GM12878 (cell line): ENCODE results near the gene RECK. TPM values are rescaled to one million over a fixed set of nuclear protein-coding genes. Genes with fewer than 3 reads are reported as not detected.

Experiments used
- BMI1 ChIP-seq: fragments of 450-650 bp; IDR thresholded peaks from 2 replicates; pipeline ENCODE4 v1.6.1; 2016; ENCODE audit warnings: mild to moderate bottlenecking, moderate library complexity, borderline replicate concordance
- CBFB ChIP-seq: IDR thresholded peaks from 2 replicates; pipeline ENCODE4 v1.6.1; 2016; ENCODE audit warnings: antibody characterized with exemption, low read depth
- CHD1 ChIP-seq: IDR thresholded peaks from 2 replicates; pipeline ENCODE4 v1.6.1; 2012; ENCODE audit warnings: low read depth, low read length, improper control_type of control experiment
- CREB1 ChIP-seq: IDR thresholded peaks from 2 replicates; pipeline ENCODE4 v1.6.1; 2012; ENCODE audit warnings: low read depth, mild to moderate bottlenecking, inconsistent platforms
- EED ChIP-seq: sonication (generic); IDR thresholded peaks from 2 replicates; pipeline ENCODE4 v1.6.1; 2016; ENCODE audit warnings: antibody characterized with exemption, low read depth
- FOXM1 ChIP-seq: IDR thresholded peaks from 2 replicates; pipeline ENCODE4 v1.6.1; 2012; ENCODE audit warnings: low read depth, mild to moderate bottlenecking, inconsistent platforms, low read length, moderate library complexity
- IRF4 ChIP-seq: IDR thresholded peaks from 2 replicates; pipeline ENCODE4 v1.6.1; 2011; ENCODE audit warnings: low read depth, low read length
- KAT2A ChIP-seq: conservative IDR thresholded peaks from 2 replicates; pipeline ENCODE4 v1.6.1; 2011; ENCODE audit warnings: low read depth, low read length; ENCODE audit not compliant: control insufficient read depth
- LARP7 ChIP-seq: fragments of 450-650 bp; IDR thresholded peaks from 2 replicates; pipeline ENCODE4 v1.6.1; 2017; ENCODE audit warnings: mild to moderate bottlenecking
- MYB ChIP-seq: fragments of 150-350 bp; IDR thresholded peaks from 2 replicates; pipeline ENCODE4 v1.6.1; 2014; ENCODE audit warnings: mild to moderate bottlenecking, low read depth, low read length, borderline replicate concordance
- NRF1 ChIP-seq: conservative IDR thresholded peaks from 2 replicates; pipeline ENCODE4 v1.6.1; 2011; ENCODE audit warnings: mild to moderate bottlenecking, low read depth, low read length, improper control_type of control experiment
- PRDM15 ChIP-seq: fragments of 450-650 bp; formaldehyde crosslinking; IDR thresholded peaks from 2 replicates; pipeline ENCODE4 v1.4.0; 2020; ENCODE audit warnings: mild to moderate bottlenecking, moderate library complexity
- RFX5 ChIP-seq: IDR thresholded peaks from 2 replicates; pipeline ENCODE4 v1.6.1; 2011; ENCODE audit warnings: low read depth, low read length, improper control_type of control experiment
- SMAD1 ChIP-seq: fragments of 450-650 bp; IDR thresholded peaks from 2 replicates; pipeline ENCODE4 v1.6.1; 2018; ENCODE audit warnings: mild to moderate bottlenecking, low read depth; ENCODE audit not compliant: partially characterized antibody
- YY1 ChIP-seq: IDR thresholded peaks from 2 replicates; pipeline ENCODE4 v1.6.1; 2011; ENCODE audit warnings: low read depth, mild to moderate bottlenecking, low read length
- ZNF622 ChIP-seq: fragments of 450-650 bp; IDR thresholded peaks from 2 replicates; pipeline ENCODE4 v1.6.1; 2017; ENCODE audit warnings: mild to moderate bottlenecking, inconsistent platforms
- polyA plus RNA-seq, 11 experiments: library from polyadenylated mRNA; depleted of rRNA in 4 of 11; unstranded in 6 of 11; stranded (reverse) in 5 of 11; fragments of >200 nt; fragmentation: Nextera tagmentation in 4 of 11; fragmentation: Illumina TruSeq in 1 of 11; extraction: Ambion mirVana in 4 of 11; extraction: Trizol in 1 of 11; gene quantifications; 1 replicate in 1 of 11; 2 replicates in 10 of 11; pipeline versions ENCODE4 v1.2.1 to v1.2.3, GENCODE V29; 2011 to 2016; ENCODE audit warnings: inconsistent platforms in 2 of 11, missing spikeins in 2 of 11, low read depth in 1 of 11
- total RNA-seq, 4 experiments: library from RNA; depleted of rRNA in 3 of 4; stranded (reverse); fragments of >200 nt in 3 of 4; fragmentation: Illumina TruSeq in 1 of 4; extraction: Trizol in 1 of 4; gene quantifications; 2 replicates each; pipeline versions ENCODE4 v1.2.1 to v1.2.3, GENCODE V29; 2013 to 2021
- TF ChIP-seq, protein P1 (sequence below): IDR thresholded peaks from 2 replicates; pipeline ENCODE4 v1.6.1; 2011; ENCODE audit warnings: borderline replicate concordance, low read depth, mild to moderate bottlenecking, moderate library complexity, mixed read lengths, low read length; ENCODE audit not compliant: insufficient read depth; ENCODE audit errors: extremely low read length
- TF ChIP-seq, protein P2 (sequence below): IDR thresholded peaks from 2 replicates; pipeline ENCODE4 v1.6.1; 2012; ENCODE audit warnings: low read depth, low read length, improper control_type of control experiment
- TF ChIP-seq, protein P3 (sequence below): fragments of 450-650 bp; IDR thresholded peaks from 2 replicates; pipeline ENCODE4 v1.6.1; 2016; ENCODE audit warnings: mild to moderate bottlenecking

RECK gene
- total and polyA plus RNA-seq, 10 of the 15 experiments (the other 5 are each of a cell fraction or from before 2014, with no cell fraction given), result 0.02 to 0.40 (median 0.13) TPM

DNA sequence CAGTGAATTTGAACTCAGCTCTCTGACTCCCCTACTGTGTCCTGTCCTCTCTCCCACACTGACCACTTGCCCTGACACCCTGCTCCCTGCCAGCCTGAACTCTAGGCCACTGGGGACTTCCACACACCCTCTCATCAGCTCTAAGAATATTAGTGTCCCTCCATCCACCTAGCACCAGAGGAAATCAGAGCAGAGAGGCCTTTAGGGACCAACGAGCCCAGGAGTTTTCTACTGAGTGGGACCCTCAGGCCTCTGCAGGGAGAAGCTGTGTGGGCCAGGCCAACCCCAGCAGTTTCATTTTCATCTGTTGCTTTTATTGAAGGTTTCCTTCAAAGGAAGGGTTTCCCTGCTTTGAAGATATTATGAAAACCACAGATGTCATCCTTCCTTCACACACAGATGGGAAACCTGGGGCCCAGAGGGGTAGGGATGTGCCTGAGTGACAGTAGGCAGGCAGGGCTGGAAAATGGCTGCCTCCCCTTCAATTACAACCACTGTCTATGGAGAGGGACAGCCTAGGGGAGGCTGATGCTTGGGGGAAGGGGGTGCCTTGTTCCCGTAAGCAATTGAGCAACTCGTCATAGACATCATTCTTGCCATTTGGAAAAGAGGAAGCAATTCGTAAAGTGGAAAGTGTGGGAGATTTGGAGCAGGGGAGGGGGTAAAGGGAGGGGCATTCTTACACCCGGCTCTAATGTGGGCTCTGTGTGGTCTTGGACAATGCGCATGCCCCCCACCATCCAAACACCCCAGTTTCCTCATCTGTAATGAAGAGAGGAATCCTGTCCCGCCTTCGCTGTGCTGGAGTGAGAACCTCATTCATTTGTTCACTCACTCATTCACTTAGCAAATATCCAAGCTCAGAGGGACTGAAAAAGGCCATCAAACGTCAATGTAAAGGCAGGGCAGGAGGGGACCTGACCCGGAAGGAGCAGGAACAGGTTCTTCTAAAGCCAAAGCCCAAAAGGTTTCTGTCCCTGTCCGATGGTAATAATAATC lies 103.7 kb downstream of the RECK start (continued):
- no peak for TF ChIP-seq PRDM15 (CRISPR knock-in tag)
- TF ChIP-seq FOXM1, result no peak
- no peak for TF ChIP-seq ZNF622
- no peak for TF ChIP-seq MYB
- TF ChIP-seq, protein P1, sequence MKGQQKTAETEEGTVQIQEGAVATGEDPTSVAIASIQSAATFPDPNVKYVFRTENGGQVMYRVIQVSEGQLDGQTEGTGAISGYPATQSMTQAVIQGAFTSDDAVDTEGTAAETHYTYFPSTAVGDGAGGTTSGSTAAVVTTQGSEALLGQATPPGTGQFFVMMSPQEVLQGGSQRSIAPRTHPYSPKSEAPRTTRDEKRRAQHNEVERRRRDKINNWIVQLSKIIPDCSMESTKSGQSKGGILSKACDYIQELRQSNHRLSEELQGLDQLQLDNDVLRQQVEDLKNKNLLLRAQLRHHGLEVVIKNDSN, result no peak
- no peak for TF ChIP-seq KAT2A
- TF ChIP-seq, protein P2, sequence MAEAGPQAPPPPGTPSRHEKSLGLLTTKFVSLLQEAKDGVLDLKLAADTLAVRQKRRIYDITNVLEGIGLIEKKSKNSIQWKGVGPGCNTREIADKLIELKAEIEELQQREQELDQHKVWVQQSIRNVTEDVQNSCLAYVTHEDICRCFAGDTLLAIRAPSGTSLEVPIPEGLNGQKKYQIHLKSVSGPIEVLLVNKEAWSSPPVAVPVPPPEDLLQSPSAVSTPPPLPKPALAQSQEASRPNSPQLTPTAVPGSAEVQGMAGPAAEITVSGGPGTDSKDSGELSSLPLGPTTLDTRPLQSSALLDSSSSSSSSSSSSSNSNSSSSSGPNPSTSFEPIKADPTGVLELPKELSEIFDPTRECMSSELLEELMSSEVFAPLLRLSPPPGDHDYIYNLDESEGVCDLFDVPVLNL, result no peak
- 0 out of 2 replicates have a peak, but pooled peaks have one; percentile 17 for TF ChIP-seq CBFB
- 0 out of 2 replicates have a peak, but pooled peaks have one; percentile 23 for TF ChIP-seq CREB1
- TF ChIP-seq BMI1, result no peak
- TF ChIP-seq CHD1, result no peak
- peak; percentile 73 for TF ChIP-seq EED
- no peak for TF ChIP-seq NRF1
- no peak for TF ChIP-seq LARP7
- peak; percentile 66 for TF ChIP-seq YY1
- no peak for TF ChIP-seq RFX5
- TF ChIP-seq, protein P3, sequence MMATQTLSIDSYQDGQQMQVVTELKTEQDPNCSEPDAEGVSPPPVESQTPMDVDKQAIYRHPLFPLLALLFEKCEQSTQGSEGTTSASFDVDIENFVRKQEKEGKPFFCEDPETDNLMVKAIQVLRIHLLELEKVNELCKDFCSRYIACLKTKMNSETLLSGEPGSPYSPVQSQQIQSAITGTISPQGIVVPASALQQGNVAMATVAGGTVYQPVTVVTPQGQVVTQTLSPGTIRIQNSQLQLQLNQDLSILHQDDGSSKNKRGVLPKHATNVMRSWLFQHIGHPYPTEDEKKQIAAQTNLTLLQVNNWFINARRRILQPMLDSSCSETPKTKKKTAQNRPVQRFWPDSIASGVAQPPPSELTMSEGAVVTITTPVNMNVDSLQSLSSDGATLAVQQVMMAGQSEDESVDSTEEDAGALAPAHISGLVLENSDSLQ, result peak; percentile 55
- TF ChIP-seq SMAD1, result no peak
- TF ChIP-seq IRF4, result no peak
